Endothelial cell of umbilical vein (primary cell): ENCODE data around the gene LITAF. TPM values are rescaled to one million over a fixed set of nuclear protein-coding genes. Genes with fewer than 3 reads are reported as not detected.

Experiments
- BruUV-seq: library from RNA; stranded (reverse); fragments of 400-500 nt; replicated peaks from 2 replicates; lab custom pipeline; 2021; lab: Mats Ljungman, UMichigan
- CTCF ChIA-PET: fragments of 300-600, 350-600 bp; sonication (Branson Sonifier 250); formaldehyde crosslinking; loops from one replicate; lab custom pipeline; 2021; ENCODE audit warnings: antibody characterized with exemption, inconsistent platforms; lab: Charles Lee
- POLR2A ChIA-PET: fragments of 300-600, 350-600 bp; sonication (Branson Sonifier 250); formaldehyde crosslinking; loops from one replicate; lab custom pipeline; 2021; ENCODE audit warnings: antibody characterized with exemption, inconsistent platforms; lab: Charles Lee
- DNase-seq: peaks from one replicate; pipeline ENCODE4 v3.0.0-alpha.2; 2011; ENCODE audit warnings: low read depth, low spot score
- FAIRE-seq: peaks from 2 replicates; lab custom pipeline; 2011; peaks lifted over from hg19 to GRCh38; lab: Jason Lieb, UNC
- H2AFZ ChIP-seq: 2 replicates; pipeline ENCODE4 v1.6.0; 2012; ENCODE audit warnings: low read depth, low read length, control low read depth, inconsistent platforms
- H3K27ac ChIP-seq: 2 replicates; pipeline ENCODE4 v1.5.1; 2011; ENCODE audit warnings: low read depth, mild to moderate bottlenecking, control low read depth, low read length, moderate library complexity; ENCODE audit not compliant: insufficient read depth
- H3K27me3 ChIP-seq, 2 experiments: 2 replicates each; pipeline versions ENCODE4 v1.6.0 to v1.6.1; 2011; ENCODE audit warnings: low read length in 2 of 2, mixed read lengths in 1 of 2; ENCODE audit not compliant: control insufficient read depth in 2 of 2, insufficient read depth in 2 of 2
- H3K36me3 ChIP-seq, 2 experiments: 2 replicates in 1 of 2; 3 replicates in 1 of 2; pipeline ENCODE4 v1.5.1; 2011; ENCODE audit warnings: low read length in 2 of 2, mild to moderate bottlenecking in 1 of 2, moderate library complexity in 1 of 2; ENCODE audit not compliant: control insufficient read depth in 2 of 2, insufficient read depth in 2 of 2; ENCODE audit errors: extremely low read depth in 1 of 2
- H3K4me1 ChIP-seq: 3 replicates; pipeline ENCODE4 v1.5.1; 2011; ENCODE audit warnings: mild to moderate bottlenecking, low read length; ENCODE audit not compliant: control insufficient read depth, insufficient read depth; ENCODE audit errors: extremely low read depth
- H3K4me2 ChIP-seq: 2 replicates; pipeline ENCODE4 v1.6.1; 2011; ENCODE audit warnings: low read length, control low read depth, mixed read lengths; ENCODE audit not compliant: insufficient read depth
- H3K4me3 ChIP-seq, 3 experiments: fragments of 200-600 bp in 1 of 3; sonication (generic), shearing (Covaris generic) in 1 of 3; replicated peaks in 1 of 3; 2 replicates each; pipeline ENCODE4 v1.5.1; 2011 to 2016; ENCODE audit warnings: control low read depth in 3 of 3, low read length in 3 of 3, mild to moderate bottlenecking in 2 of 3, inconsistent platforms in 1 of 3, low read depth in 1 of 3, moderate library complexity in 1 of 3; ENCODE audit not compliant: insufficient read depth in 1 of 3
- H3K79me2 ChIP-seq: 2 replicates; pipeline ENCODE4 v1.6.0; 2012; ENCODE audit warnings: low read length, inconsistent platforms; ENCODE audit not compliant: control insufficient read depth, insufficient read depth
- H3K9ac ChIP-seq: replicated peaks from 2 replicates; pipeline ENCODE3; 2011; ENCODE audit warnings: low read length, control low read depth; ENCODE audit not compliant: insufficient read depth; ENCODE audit errors: extremely low read depth
- H3K9me1 ChIP-seq: replicated peaks from 3 replicates; pipeline ENCODE4 v1.6.0; 2011; ENCODE audit warnings: mild to moderate bottlenecking, low read length; ENCODE audit not compliant: control insufficient read depth, insufficient read depth; ENCODE audit errors: extremely low read depth
- H3K9me3 ChIP-seq: replicated peaks from 2 replicates; pipeline ENCODE4 v1.5.1; 2012; ENCODE audit warnings: low read length, inconsistent platforms; ENCODE audit not compliant: control insufficient read depth, insufficient read depth
- H4K20me1 ChIP-seq: replicated peaks from 2 replicates; pipeline ENCODE3; 2011; ENCODE audit warnings: mild to moderate bottlenecking, low read length; ENCODE audit not compliant: control insufficient read depth, insufficient read depth; ENCODE audit errors: extremely low read depth
- EZH2 ChIP-seq: IDR thresholded peaks from 2 replicates; pipeline ENCODE4 v1.6.1; 2012; ENCODE audit warnings: borderline replicate concordance, low read depth, mild to moderate bottlenecking, moderate library complexity, low read length, inconsistent platforms; ENCODE audit not compliant: severe bottlenecking
- FOS ChIP-seq: IDR thresholded peaks from 2 replicates; pipeline ENCODE4 v1.6.1; 2011; ENCODE audit warnings: mild to moderate bottlenecking, low read length, moderate library complexity, borderline replicate concordance; ENCODE audit not compliant: insufficient read depth
- GATA2 ChIP-seq: IDR thresholded peaks from 2 replicates; pipeline ENCODE4 v1.7.0; 2011; ENCODE audit warnings: low read depth, mild to moderate bottlenecking, moderate library complexity, mixed read lengths, low read length; ENCODE audit not compliant: insufficient read length, insufficient read depth
- JUN ChIP-seq: IDR thresholded peaks from 2 replicates; pipeline ENCODE4 v1.6.1; 2011; ENCODE audit warnings: borderline replicate concordance, low read depth; ENCODE audit not compliant: insufficient read length, insufficient read depth
- MAX ChIP-seq: IDR thresholded peaks from 2 replicates; pipeline ENCODE4 v1.6.1; 2011; ENCODE audit not compliant: insufficient read depth, insufficient read length
- MYC ChIP-seq: IDR thresholded peaks from one replicate; pipeline ENCODE4 v1.6.1; 2011; ENCODE audit warnings: mild to moderate bottlenecking, low read depth, low read length
- POLR2A ChIP-seq: IDR thresholded peaks from 2 replicates; pipeline ENCODE4 v1.6.1; 2012; ENCODE audit warnings: low read depth, mild to moderate bottlenecking, control low read depth, low read length
- POLR2AphosphoS5 ChIP-seq: IDR thresholded peaks from 2 replicates; pipeline ENCODE4 v1.6.1; 2012; ENCODE audit warnings: low read depth, mild to moderate bottlenecking, control low read depth, low read length, moderate library complexity; ENCODE audit not compliant: insufficient read depth
- dilution Hi-C: fragments of 300-500 bp; cut with MboI; formaldehyde crosslinking; loops from one replicate; pipeline ENCODE4 v1.15.0; 2019; ENCODE audit warnings: low sequenced_read_pairs; ENCODE audit not compliant: extremely low pct_ligation_motif_present
- intact Hi-C: fragments of 100-400 bp; cut with micrococcal nuclease; formaldehyde crosslinking; loops from one replicate; pipeline ENCODE4 v1.10.0; 2022
- polyA plus RNA-seq, 4 experiments: library from polyadenylated mRNA; depleted of rRNA in 3 of 4; stranded (reverse) in 3 of 4; unstranded in 1 of 4; fragments of >200 nt; gene quantifications; 2 replicates each; pipeline versions ENCODE4 v1.2.1 to v1.2.3, GENCODE V29; 2011 to 2012; ENCODE audit warnings: missing spikeins in 1 of 4
- total RNA-seq: library from RNA; stranded (reverse); gene quantifications from 2 replicates; pipeline ENCODE4 v1.2.3, GENCODE V29; 2021
- TF ChIP-seq, protein P1 (sequence below), 2 donors: IDR thresholded peaks; 1 replicate in 1 of 2; 2 replicates in 1 of 2; pipeline ENCODE4 v1.5.1; 2011; ENCODE audit warnings: low read length in 2 of 2, mild to moderate bottlenecking in 2 of 2, moderate library complexity in 2 of 2, control low read depth in 1 of 2, inconsistent platforms in 1 of 2, low read depth in 1 of 2; ENCODE audit not compliant: insufficient read depth in 1 of 2; ENCODE audit errors: extremely low read depth in 1 of 2

The LITAF gene
- total and polyA plus RNA-seq, 2 donors (not counting 3 experiments of a cell fraction or from before 2014, with no cell fraction given): 15.2 to 27.2 TPM

DNA sequence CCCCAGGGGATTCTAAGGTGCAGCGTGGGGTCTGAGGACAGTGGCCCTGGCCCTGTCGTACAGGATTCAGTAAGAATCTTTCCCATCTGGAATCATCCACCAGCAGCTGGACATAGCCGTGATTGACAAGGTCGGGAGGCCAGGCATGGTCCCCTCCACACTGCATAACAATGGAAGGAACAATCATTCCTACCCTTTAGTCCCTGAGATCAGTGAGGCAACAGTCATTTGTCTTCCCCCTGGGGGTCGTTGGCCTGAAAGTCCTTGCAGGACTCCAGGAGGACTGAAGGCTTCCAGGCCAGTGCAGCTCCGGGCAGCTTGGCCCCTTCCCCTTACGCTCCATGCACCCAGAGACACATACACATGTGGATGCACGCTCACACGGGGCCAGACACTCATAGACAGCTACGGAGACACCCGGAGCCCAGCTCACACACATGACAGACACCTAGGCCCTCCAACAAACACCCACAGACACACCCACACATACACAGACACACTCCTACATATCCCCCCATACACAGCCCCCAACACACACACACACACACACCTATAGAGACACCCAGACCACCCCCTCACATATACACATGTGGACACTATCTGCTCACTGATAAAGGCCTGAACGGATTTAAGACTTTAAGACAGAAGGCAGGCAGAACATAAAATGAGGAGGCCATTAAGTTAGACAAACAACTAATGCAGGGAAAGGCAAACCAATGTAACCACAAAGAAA is 42.9 kb downstream of the LITAF start:
- H2AFZ ChIP-seq: no peak overlapping the region

More for the DNA sequence above, 42.9 kb downstream of the LITAF start:
- Histone ChIP-seq H3K9me3 (no peaks in the 10 kb centered on the region), H3K27me3 (peaks cover 0 to 2% of the 10 kb centered on the region in 2 experiments), H3K79me2 (no peaks in the 10 kb centered on the region), H3K27ac (no peak overlapping the region), H3K4me1 (no peaks in the 10 kb centered on the region), H4K20me1 (no peaks in the 10 kb centered on the region), H3K9me1 (no peaks in the 10 kb centered on the region), H3K9ac (no peak overlapping the region), H3K4me2 (no peak overlapping the region), H3K36me3 (no peaks in the 10 kb centered on the region), H3K4me3 (no peak overlapping the region)
- DNase-seq (no peak), FAIRE-seq (no peak)
- CTCF ChIA-PET: no interaction called here
- BruUV-seq: no TSS peak
- TF ChIP-seq EZH2 (no peak), GATA2 (no peak), FOS (no peak), POLR2A (no peak), MAX (no peak), POLR2AphosphoS5 (no peak), JUN (no peak), MYC (no peak)
- TF ChIP-seq, protein P1, sequence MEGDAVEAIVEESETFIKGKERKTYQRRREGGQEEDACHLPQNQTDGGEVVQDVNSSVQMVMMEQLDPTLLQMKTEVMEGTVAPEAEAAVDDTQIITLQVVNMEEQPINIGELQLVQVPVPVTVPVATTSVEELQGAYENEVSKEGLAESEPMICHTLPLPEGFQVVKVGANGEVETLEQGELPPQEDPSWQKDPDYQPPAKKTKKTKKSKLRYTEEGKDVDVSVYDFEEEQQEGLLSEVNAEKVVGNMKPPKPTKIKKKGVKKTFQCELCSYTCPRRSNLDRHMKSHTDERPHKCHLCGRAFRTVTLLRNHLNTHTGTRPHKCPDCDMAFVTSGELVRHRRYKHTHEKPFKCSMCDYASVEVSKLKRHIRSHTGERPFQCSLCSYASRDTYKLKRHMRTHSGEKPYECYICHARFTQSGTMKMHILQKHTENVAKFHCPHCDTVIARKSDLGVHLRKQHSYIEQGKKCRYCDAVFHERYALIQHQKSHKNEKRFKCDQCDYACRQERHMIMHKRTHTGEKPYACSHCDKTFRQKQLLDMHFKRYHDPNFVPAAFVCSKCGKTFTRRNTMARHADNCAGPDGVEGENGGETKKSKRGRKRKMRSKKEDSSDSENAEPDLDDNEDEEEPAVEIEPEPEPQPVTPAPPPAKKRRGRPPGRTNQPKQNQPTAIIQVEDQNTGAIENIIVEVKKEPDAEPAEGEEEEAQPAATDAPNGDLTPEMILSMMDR (IDR thresholded peaks at IDR 0.05; ENCODE audit: extremely low read depth in 1 of 2, insufficient read depth in 1 of 2, low read depth in 1 of 2, low read length in 2 of 2): no peak
- dilution Hi-C loops (no loop called here), intact Hi-C loops (no loop called here)
- POLR2A ChIA-PET: interaction anchor here (0.6 kb wide), 1 partner anchor 321 kb away, joined by 3 read pairs; no protein-coding TSS in a partner anchor
